Measurements from ENCODE around the gene PCK1. TPM values are rescaled to one million over a fixed set of nuclear protein-coding genes. Genes with fewer than 3 reads are reported as not detected.

Gene PCK1
- total and polyA plus RNA-seq, 2 experiments from 2014 or later, result not detected

DNA sequence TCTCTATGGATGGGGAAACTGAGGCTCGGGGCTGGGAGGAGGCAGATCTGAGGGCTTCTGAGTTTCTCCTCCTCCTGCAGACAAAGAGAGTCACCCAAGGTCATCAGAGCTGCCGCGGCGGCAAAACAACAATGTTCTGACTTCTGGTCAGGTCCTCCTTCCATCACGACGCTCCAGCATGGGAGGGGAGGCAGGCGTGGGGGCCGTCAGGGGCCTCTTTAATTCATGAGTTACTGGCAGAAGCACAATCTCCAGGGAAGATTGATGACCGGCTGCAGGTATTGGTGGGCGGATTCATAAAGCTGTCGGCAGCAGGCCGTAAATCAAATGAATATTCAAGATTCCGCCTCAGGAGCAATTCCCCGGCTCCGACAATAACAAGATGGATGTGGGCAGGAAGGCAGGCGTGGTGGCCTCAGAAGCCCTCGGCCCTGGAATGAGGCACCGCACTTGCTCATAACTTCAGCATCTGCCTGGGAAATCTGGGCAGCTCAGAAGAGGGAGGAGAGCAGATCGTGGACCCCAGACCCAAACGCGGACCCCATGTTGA, 19.1 kb downstream of the PCK1 start:
- Mint-ChIP-seq H3K9me3 (no peaks in the 10 kb centered on the region), H3K27ac (no peak overlapping the region), H3K27me3 (ENCODE audit: insufficient read depth, low read depth, poor library complexity) (peaks cover 26% of the 10 kb centered on the region), H3K4me1 (peaks cover 14% of the 10 kb centered on the region), H3K36me3 (ENCODE audit: low read depth) (no peaks in the 10 kb centered on the region), H3K4me3 (no peak overlapping the region)
- Histone ChIP-seq H3K79me2 (replicated peaks; ENCODE audit: insufficient read depth) (no peaks in the 10 kb centered on the region), H3K4me1 (ENCODE audit: insufficient read depth) (no peaks in the 10 kb centered on the region), H3K4me2 (no peak overlapping the region), H3K27me3 (ENCODE audit: insufficient read depth) (no peaks in the 10 kb centered on the region), H3K36me3 (ENCODE audit: insufficient read depth) (no peaks in the 10 kb centered on the region), H3K4me3 (no peak overlapping the region), H4K20me1 (replicated peaks; ENCODE audit: insufficient read depth) (no peaks in the 10 kb centered on the region), H2AFZ (no peak overlapping the region), H3F3A (replicated peaks; ENCODE audit: low read depth) (no peaks in the 10 kb centered on the region), H3K9me2 (ENCODE audit: insufficient read depth) (no peaks in the 10 kb centered on the region), H3K27ac (ENCODE audit: low read depth) (no peak overlapping the region)
- ATAC-seq (no peak), DNase-seq (ENCODE audit: low spot score) (no peak)
- no peak for TF ChIP-seq EZH2 (IDR thresholded peaks at IDR 0.05; ENCODE audit: low read depth, unreplicated experiment)
- no peak for TF ChIP-seq JUNB (IDR thresholded peaks at IDR 0.05; ENCODE audit: unreplicated experiment)
- no peak for TF ChIP-seq STAT1 (IDR thresholded peaks at IDR 0.05; ENCODE audit: unreplicated experiment)
- no peak for TF ChIP-seq EZH2phosphoT487 (IDR thresholded peaks at IDR 0.05; ENCODE audit: unreplicated experiment)
- TF ChIP-seq, protein P1, sequence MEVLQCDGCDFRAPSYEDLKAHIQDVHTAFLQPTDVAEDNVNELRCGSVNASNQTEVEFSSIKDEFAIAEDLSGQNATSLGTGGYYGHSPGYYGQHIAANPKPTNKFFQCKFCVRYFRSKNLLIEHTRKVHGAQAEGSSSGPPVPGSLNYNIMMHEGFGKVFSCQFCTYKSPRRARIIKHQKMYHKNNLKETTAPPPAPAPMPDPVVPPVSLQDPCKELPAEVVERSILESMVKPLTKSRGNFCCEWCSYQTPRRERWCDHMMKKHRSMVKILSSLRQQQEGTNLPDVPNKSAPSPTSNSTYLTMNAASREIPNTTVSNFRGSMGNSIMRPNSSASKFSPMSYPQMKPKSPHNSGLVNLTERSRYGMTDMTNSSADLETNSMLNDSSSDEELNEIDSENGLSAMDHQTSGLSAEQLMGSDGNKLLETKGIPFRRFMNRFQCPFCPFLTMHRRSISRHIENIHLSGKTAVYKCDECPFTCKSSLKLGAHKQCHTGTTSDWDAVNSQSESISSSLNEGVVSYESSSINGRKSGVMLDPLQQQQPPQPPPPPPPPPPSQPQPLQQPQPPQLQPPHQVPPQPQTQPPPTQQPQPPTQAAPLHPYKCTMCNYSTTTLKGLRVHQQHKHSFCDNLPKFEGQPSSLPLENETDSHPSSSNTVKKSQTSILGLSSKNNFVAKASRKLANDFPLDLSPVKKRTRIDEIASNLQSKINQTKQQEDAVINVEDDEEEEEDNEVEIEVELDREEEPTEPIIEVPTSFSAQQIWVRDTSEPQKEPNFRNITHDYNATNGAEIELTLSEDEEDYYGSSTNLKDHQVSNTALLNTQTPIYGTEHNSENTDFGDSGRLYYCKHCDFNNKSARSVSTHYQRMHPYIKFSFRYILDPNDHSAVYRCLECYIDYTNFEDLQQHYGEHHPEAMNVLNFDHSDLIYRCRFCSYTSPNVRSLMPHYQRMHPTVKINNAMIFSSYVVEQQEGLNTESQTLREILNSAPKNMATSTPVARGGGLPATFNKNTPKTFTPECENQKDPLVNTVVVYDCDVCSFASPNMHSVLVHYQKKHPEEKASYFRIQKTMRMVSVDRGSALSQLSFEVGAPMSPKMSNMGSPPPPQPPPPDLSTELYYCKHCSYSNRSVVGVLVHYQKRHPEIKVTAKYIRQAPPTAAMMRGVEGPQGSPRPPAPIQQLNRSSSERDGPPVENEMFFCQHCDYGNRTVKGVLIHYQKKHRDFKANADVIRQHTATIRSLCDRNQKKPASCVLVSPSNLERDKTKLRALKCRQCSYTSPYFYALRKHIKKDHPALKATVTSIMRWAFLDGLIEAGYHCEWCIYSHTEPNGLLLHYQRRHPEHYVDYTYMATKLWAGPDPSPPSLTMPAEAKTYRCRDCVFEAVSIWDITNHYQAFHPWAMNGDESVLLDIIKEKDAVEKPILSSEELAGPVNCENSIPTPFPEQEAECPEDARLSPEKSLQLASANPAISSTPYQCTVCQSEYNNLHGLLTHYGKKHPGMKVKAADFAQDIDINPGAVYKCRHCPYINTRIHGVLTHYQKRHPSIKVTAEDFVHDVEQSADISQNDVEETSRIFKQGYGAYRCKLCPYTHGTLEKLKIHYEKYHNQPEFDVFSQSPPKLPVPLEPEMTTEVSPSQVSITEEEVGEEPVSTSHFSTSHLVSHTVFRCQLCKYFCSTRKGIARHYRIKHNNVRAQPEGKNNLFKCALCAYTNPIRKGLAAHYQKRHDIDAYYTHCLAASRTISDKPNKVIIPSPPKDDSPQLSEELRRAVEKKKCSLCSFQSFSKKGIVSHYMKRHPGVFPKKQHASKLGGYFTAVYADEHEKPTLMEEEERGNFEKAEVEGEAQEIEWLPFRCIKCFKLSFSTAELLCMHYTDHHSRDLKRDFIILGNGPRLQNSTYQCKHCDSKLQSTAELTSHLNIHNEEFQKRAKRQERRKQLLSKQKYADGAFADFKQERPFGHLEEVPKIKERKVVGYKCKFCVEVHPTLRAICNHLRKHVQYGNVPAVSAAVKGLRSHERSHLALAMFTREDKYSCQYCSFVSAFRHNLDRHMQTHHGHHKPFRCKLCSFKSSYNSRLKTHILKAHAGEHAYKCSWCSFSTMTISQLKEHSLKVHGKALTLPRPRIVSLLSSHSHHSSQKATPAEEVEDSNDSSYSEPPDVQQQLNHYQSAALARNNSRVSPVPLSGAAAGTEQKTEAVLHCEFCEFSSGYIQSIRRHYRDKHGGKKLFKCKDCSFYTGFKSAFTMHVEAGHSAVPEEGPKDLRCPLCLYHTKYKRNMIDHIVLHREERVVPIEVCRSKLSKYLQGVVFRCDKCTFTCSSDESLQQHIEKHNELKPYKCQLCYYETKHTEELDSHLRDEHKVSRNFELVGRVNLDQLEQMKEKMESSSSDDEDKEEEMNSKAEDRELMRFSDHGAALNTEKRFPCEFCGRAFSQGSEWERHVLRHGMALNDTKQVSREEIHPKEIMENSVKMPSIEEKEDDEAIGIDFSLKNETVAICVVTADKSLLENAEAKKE (CRISPR knock-in tag; IDR thresholded peaks at IDR 0.05), result no peak
- TF ChIP-seq REST (IDR thresholded peaks at IDR 0.05; ENCODE audit: unreplicated experiment), result no peak
- TF ChIP-seq, protein P2, sequence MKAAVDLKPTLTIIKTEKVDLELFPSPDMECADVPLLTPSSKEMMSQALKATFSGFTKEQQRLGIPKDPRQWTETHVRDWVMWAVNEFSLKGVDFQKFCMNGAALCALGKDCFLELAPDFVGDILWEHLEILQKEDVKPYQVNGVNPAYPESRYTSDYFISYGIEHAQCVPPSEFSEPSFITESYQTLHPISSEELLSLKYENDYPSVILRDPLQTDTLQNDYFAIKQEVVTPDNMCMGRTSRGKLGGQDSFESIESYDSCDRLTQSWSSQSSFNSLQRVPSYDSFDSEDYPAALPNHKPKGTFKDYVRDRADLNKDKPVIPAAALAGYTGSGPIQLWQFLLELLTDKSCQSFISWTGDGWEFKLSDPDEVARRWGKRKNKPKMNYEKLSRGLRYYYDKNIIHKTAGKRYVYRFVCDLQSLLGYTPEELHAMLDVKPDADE (IDR thresholded peaks at IDR 0.05), result no peak
- no peak for TF ChIP-seq NANOG (IDR thresholded peaks at IDR 0.05; ENCODE audit: borderline replicate concordance)
- TF ChIP-seq ZNF331 (CRISPR knock-in tag; IDR thresholded peaks at IDR 0.05; ENCODE audit: low read depth), result no peak
- no peak for TF ChIP-seq ZNF114 (CRISPR knock-in tag; IDR thresholded peaks at IDR 0.05)
- TF ChIP-seq POLR2AphosphoS5 (IDR thresholded peaks at IDR 0.05; ENCODE audit: low read depth), result no peak
- TF ChIP-seq CREB1 (CRISPR knock-in tag; IDR thresholded peaks at IDR 0.05; ENCODE audit: low read depth), result no peak
- TF ChIP-seq CTCF (conservative IDR thresholded peaks at IDR 0.05; ENCODE audit: low read depth in 2 of 2), result no peak
